ENCODE data around the gene TSC22D3. TPM values are rescaled to one million over a fixed set of nuclear protein-coding genes. Genes with fewer than 3 reads are reported as not detected.
A peak's percentile ranks its signal among the peaks of the same experiment; 100 is the strongest.

The TSC22D3 gene
- total RNA-seq, 2 donors from 2014 or later, result 144 to 147 TPM

DNA sequence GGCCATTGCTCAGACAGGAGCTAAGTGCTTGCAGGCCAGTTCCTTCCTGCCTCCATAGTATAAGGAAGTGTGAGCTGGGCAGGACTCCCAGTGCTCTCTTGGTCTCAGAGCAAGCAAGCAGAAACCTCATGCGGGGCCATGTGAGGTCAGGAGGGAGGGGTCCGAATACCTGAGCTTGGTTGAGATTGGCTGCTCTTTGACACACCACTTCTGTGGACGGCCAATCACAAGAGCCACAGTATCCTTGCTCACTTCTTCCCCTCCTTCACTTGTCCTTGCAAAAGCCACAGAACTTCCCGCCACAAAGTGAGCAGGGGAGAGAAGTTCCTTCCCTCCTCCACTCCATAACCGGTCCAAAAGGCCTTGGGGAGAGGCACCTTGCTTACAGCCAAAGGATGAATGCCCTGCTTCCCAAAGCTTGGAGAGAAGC, 90.6 kb downstream of the TSC22D3 start:
- no peaks in the 10 kb centered on the region for H3K36me3 ChIP-seq (replicated peaks in 1 of 2; ENCODE audit: insufficient read depth in 1 of 2, low read depth in 2 of 2)
- no peaks in the 10 kb centered on the region for H3K27me3 ChIP-seq
- TF ChIP-seq, protein P1, sequence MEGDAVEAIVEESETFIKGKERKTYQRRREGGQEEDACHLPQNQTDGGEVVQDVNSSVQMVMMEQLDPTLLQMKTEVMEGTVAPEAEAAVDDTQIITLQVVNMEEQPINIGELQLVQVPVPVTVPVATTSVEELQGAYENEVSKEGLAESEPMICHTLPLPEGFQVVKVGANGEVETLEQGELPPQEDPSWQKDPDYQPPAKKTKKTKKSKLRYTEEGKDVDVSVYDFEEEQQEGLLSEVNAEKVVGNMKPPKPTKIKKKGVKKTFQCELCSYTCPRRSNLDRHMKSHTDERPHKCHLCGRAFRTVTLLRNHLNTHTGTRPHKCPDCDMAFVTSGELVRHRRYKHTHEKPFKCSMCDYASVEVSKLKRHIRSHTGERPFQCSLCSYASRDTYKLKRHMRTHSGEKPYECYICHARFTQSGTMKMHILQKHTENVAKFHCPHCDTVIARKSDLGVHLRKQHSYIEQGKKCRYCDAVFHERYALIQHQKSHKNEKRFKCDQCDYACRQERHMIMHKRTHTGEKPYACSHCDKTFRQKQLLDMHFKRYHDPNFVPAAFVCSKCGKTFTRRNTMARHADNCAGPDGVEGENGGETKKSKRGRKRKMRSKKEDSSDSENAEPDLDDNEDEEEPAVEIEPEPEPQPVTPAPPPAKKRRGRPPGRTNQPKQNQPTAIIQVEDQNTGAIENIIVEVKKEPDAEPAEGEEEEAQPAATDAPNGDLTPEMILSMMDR (IDR thresholded peaks at IDR 0.05), result no peak
- peak in 2 of 3 donors; percentile 40 to 43 for TF ChIP-seq POLR2A (IDR thresholded peaks at IDR 0.05)
- 5 to 20% methylated on average over 5 of the region's 5 CpGs for WGBS, 2 donors
- DNase-seq (peak; percentile 81 to 92 (median 88)), ATAC-seq (peak; percentile 90)
- intact Hi-C loops (cut with DNase I), result no loop called here
- H3K4me3 ChIP-seq, result no peak overlapping the region
- peak overlapping the region; percentile 41 to 80 (median 69) for H3K27ac ChIP-seq
- H3K4me1 ChIP-seq, result peaks cover 53% of the 10 kb centered on the region
- no peaks in the 10 kb centered on the region for H3K9me3 ChIP-seq

DNA sequence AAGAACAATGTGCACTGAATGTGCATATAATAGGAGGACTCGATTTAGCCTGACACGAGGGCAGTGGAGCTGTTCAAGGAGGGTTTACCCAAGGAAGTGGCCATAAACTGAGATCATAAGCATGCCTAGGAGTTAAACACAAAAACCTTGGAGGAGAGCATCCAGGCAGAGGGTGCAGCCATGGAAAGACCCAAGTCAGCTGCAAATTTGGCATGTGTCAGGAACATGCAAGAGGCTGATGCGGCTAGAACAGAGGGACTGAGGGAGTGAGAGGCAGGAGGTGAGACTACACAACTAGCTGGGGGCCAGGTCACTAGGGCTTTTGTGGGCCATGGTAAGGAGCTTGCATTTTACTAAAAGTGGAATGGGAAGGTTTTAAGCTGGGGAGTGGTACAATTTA, 91.7 kb downstream of the TSC22D3 start:
- 68 to 69% methylated on average over 3 of the region's 3 CpGs for whole genome bisulfite sequencing, 2 donors
- TF ChIP-seq, protein P1 (IDR thresholded peaks at IDR 0.05), result no peak
- TF ChIP-seq POLR2A (IDR thresholded peaks at IDR 0.05), result no peak
- intact Hi-C loops (cut with DNase I), result no loop called here
- ATAC-seq (no peak), DNase-seq (no peak)
- H3K9me3 ChIP-seq, result no peaks in the 10 kb centered on the region
- peak overlapping the region in 3 of 4 donors; percentile 61 to 80 (median 77) for H3K27ac ChIP-seq
- H3K4me3 ChIP-seq, result no peak overlapping the region
- peaks cover 53% of the 10 kb centered on the region for H3K4me1 ChIP-seq
- no peaks in the 10 kb centered on the region for H3K27me3 ChIP-seq
- H3K36me3 ChIP-seq (replicated peaks in 1 of 2; ENCODE audit: insufficient read depth in 1 of 2, low read depth in 2 of 2), result no peaks in the 10 kb centered on the region

DNA sequence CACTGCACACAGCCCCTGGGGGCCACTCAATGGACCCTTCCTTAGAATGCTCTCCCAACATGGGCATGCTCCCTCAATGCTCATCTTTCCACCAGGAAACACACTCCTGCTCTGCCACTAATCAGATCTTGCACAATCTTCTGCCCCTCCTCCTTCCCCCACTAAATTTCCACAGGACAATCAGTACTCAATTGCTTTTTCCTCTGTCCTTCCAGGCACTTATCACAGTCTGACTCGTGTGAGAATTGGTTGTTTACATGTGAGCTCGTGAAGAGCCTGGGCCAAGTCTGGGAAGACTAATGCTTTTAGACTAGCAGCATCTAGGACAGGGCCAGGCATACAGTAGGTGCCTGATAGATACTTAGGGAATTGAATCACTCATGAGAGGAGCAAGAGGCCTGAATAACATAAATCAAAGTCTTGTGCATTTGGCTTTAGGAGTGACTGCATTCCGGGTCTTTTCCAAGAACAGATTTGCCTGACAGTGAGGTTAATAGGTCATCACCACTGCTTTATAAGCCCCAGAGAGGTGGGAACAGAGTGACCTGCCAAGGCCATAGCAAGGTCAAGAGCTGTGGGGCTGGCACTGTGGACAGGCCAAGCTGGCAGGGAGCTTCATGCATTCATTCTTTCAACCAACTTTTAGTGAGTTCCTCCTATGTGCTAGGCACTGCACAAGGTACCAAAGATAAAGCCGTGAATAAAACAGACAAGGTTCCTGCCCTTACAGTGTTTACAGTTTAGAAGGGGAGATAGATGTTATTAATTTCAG, 92.3 kb downstream of the TSC22D3 start:
- TF ChIP-seq, protein P1 (IDR thresholded peaks at IDR 0.05), result no peak
- no peak for TF ChIP-seq POLR2A (IDR thresholded peaks at IDR 0.05)
- intact Hi-C loops (cut with DNase I), result no loop called here
- Histone ChIP-seq H3K4me3 (no peak overlapping the region), H3K36me3 (replicated peaks in 1 of 2; ENCODE audit: insufficient read depth in 1 of 2, low read depth in 2 of 2) (no peaks in the 10 kb centered on the region), H3K27ac (peak overlapping the region; percentile 18 to 80 (median 69)), H3K27me3 (no peaks in the 10 kb centered on the region), H3K4me1 (peaks cover 53% of the 10 kb centered on the region), H3K9me3 (no peaks in the 10 kb centered on the region)
- DNase-seq (peak; percentile 28 to 67 (median 34)), ATAC-seq (peak; percentile 64)
- WGBS, 2 donors, result 7 to 27% methylated on average over 4 of the region's 4 CpGs

DNA sequence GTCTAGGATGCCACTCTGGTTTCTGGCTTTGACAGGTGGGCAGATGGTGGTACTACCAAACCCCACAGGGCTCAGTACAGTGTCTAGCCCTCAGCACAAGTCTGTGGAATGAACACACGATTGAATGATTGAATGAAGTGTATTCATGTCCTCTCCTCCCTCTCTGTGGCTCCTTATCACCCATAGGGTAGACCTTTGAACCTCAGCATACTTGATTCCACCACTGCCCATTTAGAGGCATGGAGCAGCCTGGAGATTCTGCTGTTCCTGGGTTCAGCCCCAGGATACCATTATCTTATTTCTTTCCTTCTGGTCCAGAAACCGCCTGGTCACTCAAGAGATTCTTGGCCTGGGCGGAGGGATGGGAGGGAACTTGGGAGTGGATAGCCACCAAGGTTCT, 93.3 kb downstream of the TSC22D3 start:
- H3K4me1 ChIP-seq, result peaks cover 62% of the 10 kb centered on the region
- no peak for TF ChIP-seq POLR2A (IDR thresholded peaks at IDR 0.05)
- TF ChIP-seq, protein P1 (IDR thresholded peaks at IDR 0.05), result no peak

More for the DNA sequence above, 93.3 kb downstream of the TSC22D3 start:
- ATAC-seq (no peak), DNase-seq (no peak)
- no peaks in the 10 kb centered on the region for H3K27me3 ChIP-seq
- no peak overlapping the region for H3K4me3 ChIP-seq
- WGBS, 2 donors, result 75 to 76% methylated on average over 3 of the region's 3 CpGs
- H3K36me3 ChIP-seq (replicated peaks in 1 of 2; ENCODE audit: insufficient read depth in 1 of 2, low read depth in 2 of 2), result no peaks in the 10 kb centered on the region
- no peaks in the 10 kb centered on the region for H3K9me3 ChIP-seq
- H3K27ac ChIP-seq, result peak overlapping the region in 1 of 4 donors; percentile 77
- intact Hi-C loops (cut with DNase I), result no loop called here
